Right lobe of liver (tissue), 6 donors: ENCODE results near the gene SAMD11. TPM values are rescaled to one million over a fixed set of nuclear protein-coding genes. Genes with fewer than 3 reads are reported as not detected.

ENCODE experiments used
- ATAC-seq, 4 donors: fragments of 200-7000 bp; cut with Tn5 transposase; one replicate each; pipeline ENCODE4 v1.9.1; 2020; ENCODE audit warnings: mild to moderate bottlenecking in 4 of 4, moderate library complexity in 4 of 4
- DNase-seq, 3 donors: peaks; one replicate each; pipeline ENCODE4 v3.0.0-alpha.2; 2020
- H3K27ac ChIP-seq, 3 donors: fragments of 200-600 bp; one replicate each; pipeline ENCODE4 v1.8.0; 2022
- H3K27me3 ChIP-seq, 2 donors: fragments of 200-600 bp; one replicate each; pipeline ENCODE4 v1.8.0; 2022
- H3K36me3 ChIP-seq, 4 donors: fragments of 200-600 bp; sonication (generic) in 1 of 4; one replicate each; pipeline versions ENCODE4 v1.5.1 to v1.8.0; 2017 to 2022; ENCODE audit warnings: control low read depth in 1 of 4
- H3K4me1 ChIP-seq, 4 donors: fragments of 200-600 bp; sonication (generic) in 1 of 4; one replicate each; pipeline versions ENCODE4 v1.5.1 to v1.8.0; 2017 to 2022; ENCODE audit warnings: control low read depth in 1 of 4
- H3K4me3 ChIP-seq, 3 donors: fragments of 200-600 bp; one replicate each; pipeline ENCODE4 v1.8.0; 2022
- H3K9me3 ChIP-seq, 4 donors: fragments of 200-600 bp; sonication (generic) in 1 of 4; one replicate each; pipeline versions ENCODE4 v1.5.1 to v1.8.0; 2017 to 2022; ENCODE audit warnings: control low read depth in 1 of 4
- CTCF ChIP-seq, 4 donors: fragments of 200-600 bp in 3 of 4; fragments of 450-650 bp in 1 of 4; IDR thresholded peaks; one replicate each; pipeline versions ENCODE4 v1.5.1 to v1.8.0; 2016 to 2022; ENCODE audit warnings: antibody characterized with exemption in 4 of 4, mild to moderate bottlenecking in 2 of 4
- POLR2A ChIP-seq: fragments of 450-650 bp; IDR thresholded peaks from one replicate; pipeline ENCODE4 v1.6.1; 2017; ENCODE audit warnings: antibody characterized with exemption, mild to moderate bottlenecking
- WGBS: methylation state at CpG from one replicate; pipeline ENCODE4 v1.1.6; 2018; ENCODE audit warnings: low coverage, low lambda C conversion rate; ENCODE audit not compliant: insufficient coverage; ENCODE audit errors: missing lambda C conversion rate; 5-methylcytosine and 5-hydroxymethylcytosine counted together
- intact Hi-C, 2 donors: fragments of 100-400 bp; cut with DNase I; formaldehyde crosslinking; loops; one replicate each; pipeline versions ENCODE4 v1.11.2 to v1.14.1; 2022
- total RNA-seq, 6 experiments: library from RNA; depleted of rRNA in 2 of 6; stranded (reverse); fragments of >200 nt in 2 of 6; fragmentation: NEBNext Ultra II Directional in 3 of 6; extraction: Animal tissue kit (Norgen Biotek cat#: 25700) in 3 of 6; gene quantifications; one replicate each; pipeline versions ENCODE4 v1.1.0 to v1.2.4, GENCODE V29; 2016 to 2023
- donor health status: DM: no; HTN: yes; CAD: no.
- donor health status: DM: no; HTN: no; CAD: no.
- donor health status: DM: no; HTN: no; CAD: no.
- donor health status: DM: no; HTN: yes; CAD: no.
- donor health status: DM: no; HTN: yes; CAD: no.

SAMD11 gene
- total RNA-seq, 6 experiments from 2014 or later = 2.1 to 4.3 (median 3.7) TPM

DNA sequence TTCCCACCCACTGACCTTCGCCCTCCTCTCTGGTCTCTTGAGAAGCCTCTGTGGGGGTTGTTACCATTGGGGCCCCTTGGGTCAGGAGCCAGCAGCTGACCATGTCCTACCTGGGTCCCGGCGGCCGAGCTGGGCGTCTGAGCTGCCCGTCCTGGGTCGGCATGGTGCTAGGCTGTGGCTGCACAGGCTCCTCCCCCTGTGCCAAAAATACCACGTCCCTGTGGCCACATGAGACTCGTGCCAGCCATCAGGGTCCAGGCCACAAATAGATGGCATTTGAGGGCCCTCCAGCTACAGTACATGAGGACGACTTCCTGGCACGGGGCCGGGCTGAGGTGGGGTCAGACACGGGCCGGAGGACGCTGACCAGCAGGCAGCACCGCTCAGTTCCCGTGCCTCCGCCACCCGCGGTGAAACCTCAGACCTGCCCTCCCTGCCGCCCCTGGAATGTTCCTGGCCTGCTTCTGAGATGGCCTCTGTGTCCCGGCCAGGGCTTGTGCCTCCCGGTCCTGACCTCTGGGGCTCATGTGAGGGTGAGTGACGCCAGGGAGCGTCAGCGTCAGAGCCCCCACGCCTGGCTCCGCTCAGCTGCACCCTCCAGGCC is 58.3 kb downstream of the SAMD11 start, which contains the start of gene PERM1:
TSS of gene PERM1 (minus strand) at position 139 of the 604 bp plus-strand sequence. CDS start 1,064 bp downstream, outside the sequence.
- no CpG with 5 or more reads among the region's 28 CpGs for WGBS
- DNase-seq (peak in 1 of 3 donors; percentile 23), ATAC-seq (no peak)
- TF ChIP-seq POLR2A (no peak), CTCF (IDR thresholded peaks at IDR 0.05) (no peak)
- H3K9me3 ChIP-seq = no peaks in the 10 kb centered on the region
- intact Hi-C loops = loop anchor here (2.0 to 10.0 kb wide), 2 partner anchors 83 kb away; no protein-coding TSS in a partner anchor
- H3K27ac ChIP-seq = no peak within 1 kb of the TSS
- no peak within 1 kb of the TSS for H3K4me3 ChIP-seq
- no peaks in the 10 kb centered on the region for H3K36me3 ChIP-seq
- H3K4me1 ChIP-seq = no peaks in the 10 kb centered on the region
- no peaks in the 10 kb centered on the region for H3K27me3 ChIP-seq

- 62% methylated on average over 20 of the region's 43 CpGs for WGBS
- Histone ChIP-seq H3K4me3 (no peak overlapping the region), H3K9me3 (no peaks in the 10 kb centered on the region), H3K36me3 (no peaks in the 10 kb centered on the region), H3K4me1 (no peaks in the 10 kb centered on the region), H3K27ac (no peak overlapping the region), H3K27me3 (no peaks in the 10 kb centered on the region)
- intact Hi-C loops = loop anchor here (2.0 to 10.0 kb wide), 2 partner anchors 82 kb away; no protein-coding TSS in a partner anchor
- no peak for TF ChIP-seq CTCF (IDR thresholded peaks at IDR 0.05)
- TF ChIP-seq POLR2A = no peak
- DNase-seq = peak in 1 of 3 donors; percentile 20
- ATAC-seq = no peak
Observed at GRCh38 chr1:982765-983436, 59.2 kb downstream of the SAMD11 start.

DNA sequence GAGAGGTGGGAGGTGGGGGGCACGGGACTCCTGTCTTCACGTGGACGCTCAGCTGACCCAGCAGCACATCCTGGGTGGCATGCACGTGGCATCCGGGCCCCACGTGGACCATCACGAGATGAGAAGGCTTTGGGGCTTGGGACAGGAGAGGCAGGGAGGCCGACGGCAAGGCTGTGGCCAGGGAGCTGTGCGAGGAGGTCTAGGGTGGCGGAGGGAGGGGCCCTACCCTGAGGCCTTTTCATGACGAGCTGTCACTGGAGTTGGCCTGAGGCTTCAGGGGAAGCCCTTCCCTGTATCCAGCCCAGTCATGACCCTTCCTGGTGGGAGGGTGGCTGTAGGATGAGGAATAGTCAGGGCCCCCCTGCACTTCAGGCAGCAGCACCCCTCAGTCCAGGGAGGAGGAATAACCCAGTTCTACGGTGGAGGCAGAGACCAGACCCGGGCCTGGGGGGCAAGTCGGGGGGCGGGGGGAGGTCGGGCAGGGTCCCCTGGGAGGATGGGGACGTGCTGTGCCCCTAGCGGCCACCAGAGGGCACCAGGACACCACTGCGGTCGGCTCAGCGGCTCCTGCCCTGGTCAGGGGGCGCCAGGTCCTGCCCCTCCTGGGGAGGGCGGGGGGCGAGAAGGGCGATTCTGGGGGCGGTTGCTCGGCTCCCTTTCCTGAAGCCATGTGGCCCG is 60.2 kb downstream of the SAMD11 start:
- Histone ChIP-seq H3K9me3 (no peaks in the 10 kb centered on the region), H3K27me3 (no peaks in the 10 kb centered on the region), H3K27ac (no peak overlapping the region), H3K4me3 (no peak overlapping the region), H3K4me1 (no peaks in the 10 kb centered on the region), H3K36me3 (no peaks in the 10 kb centered on the region)
- ATAC-seq (peak; percentile 70 to 83 (median 78)), DNase-seq (peak in 1 of 3 donors; percentile 54)
- TF ChIP-seq POLR2A (no peak), CTCF (IDR thresholded peaks at IDR 0.05) (peak; percentile 50 to 97 (median 88))
- intact Hi-C loops = loop anchor here (2.0 to 10.0 kb wide), 2 partner anchors 81 kb away; no protein-coding TSS in a partner anchor
- 11% methylated on average over 16 of the region's 29 CpGs for WGBS

- no peaks in the 10 kb centered on the region for H3K36me3 ChIP-seq
- H3K4me1 ChIP-seq = no peaks in the 10 kb centered on the region
- no peak overlapping the region for H3K4me3 ChIP-seq
- intact Hi-C loops = loop anchor here in 1 of 2 donors (10.0 kb wide), 1 partner anchor 80 kb away; no protein-coding TSS in a partner anchor
- 19% methylated on average over 9 of the region's 12 CpGs for WGBS
- no peak for ATAC-seq
- H3K27me3 ChIP-seq = no peaks in the 10 kb centered on the region
- no peak overlapping the region for H3K27ac ChIP-seq
- TF ChIP-seq POLR2A = no peak
- peak in 2 of 4 donors; percentile 3 to 5 for TF ChIP-seq CTCF (IDR thresholded peaks at IDR 0.05)
- H3K9me3 ChIP-seq = no peaks in the 10 kb centered on the region
- no peak for DNase-seq
Observed at GRCh38 chr1:984476-984814, 60.7 kb downstream of the SAMD11 start.
